AG04450 (cell line): Measurements from ENCODE around the gene THRB. TPM values are rescaled to one million over a fixed set of nuclear protein-coding genes. Genes with fewer than 3 reads are reported as not detected.

ENCODE experiments used
- CTCF ChIA-PET: fragments of 300-600, 350-600 bp; formaldehyde crosslinking; extraction: SDS; loops from one replicate; lab custom pipeline; 2022; ENCODE audit warnings: antibody characterized with exemption, inconsistent platforms; lab: Charles Lee
- POLR2A ChIA-PET: fragments of 350-600 bp; formaldehyde crosslinking; extraction: SDS; loops from one replicate; lab custom pipeline; 2021; ENCODE audit warnings: antibody characterized with exemption, inconsistent platforms; lab: Yijun Ruan, JAX
- DNase-seq: peaks from one replicate; pipeline ENCODE4 v3.0.0-alpha.2; 2011; ENCODE audit warnings: low read depth, low spot score
- H3K27ac ChIP-seq: one replicate; pipeline ENCODE4 v1.5.1; 2012; ENCODE audit warnings: low read depth, low read length, control low read depth
- H3K27me3 ChIP-seq: one replicate; pipeline ENCODE4 v1.6.0; 2012; ENCODE audit warnings: low read length; ENCODE audit not compliant: control insufficient read depth, insufficient read depth
- H3K4me3 ChIP-seq: 2 replicates; pipeline ENCODE4 v1.5.1; 2011; ENCODE audit warnings: mild to moderate bottlenecking, low read depth, low read length, control low read depth
- H3K9me3 ChIP-seq: 2 replicates; pipeline ENCODE4 v1.5.1; 2012; ENCODE audit warnings: low read length; ENCODE audit not compliant: control insufficient read depth, insufficient read depth
- polyA plus RNA-seq: library from polyadenylated mRNA; depleted of rRNA; stranded (reverse); fragments of >200 nt; gene quantifications from 2 replicates; pipeline ENCODE4 v1.2.3, GENCODE V29; 2011
- TF ChIP-seq, protein P1 (sequence below): IDR thresholded peaks from 2 replicates; pipeline ENCODE4 v1.5.1; 2011; ENCODE audit warnings: low read depth, low read length, control low read depth, inconsistent platforms

Gene THRB
- polyA plus RNA-seq, 1 experiment, result 0.02 TPM

DNA sequence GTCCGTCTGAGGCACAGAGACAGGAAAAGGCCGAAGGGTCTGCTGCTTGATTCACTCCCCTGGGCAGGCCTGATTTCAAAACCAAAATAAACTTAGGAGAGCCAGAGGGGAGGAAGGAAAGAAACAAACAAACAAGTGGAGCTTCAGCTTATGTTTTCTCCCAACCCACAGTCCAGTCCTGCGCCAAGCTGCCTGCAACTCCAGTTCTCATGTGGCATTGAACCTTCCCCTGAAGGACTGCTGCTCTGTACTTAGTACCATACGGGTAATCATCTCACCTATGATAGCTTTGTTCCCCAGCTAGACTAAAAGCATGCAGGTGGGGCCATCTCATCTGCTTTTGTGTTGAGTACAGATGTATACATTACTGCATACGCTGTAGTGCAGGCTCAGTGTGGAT is 236.4 kb downstream of the THRB start:
- TF ChIP-seq, protein P1, sequence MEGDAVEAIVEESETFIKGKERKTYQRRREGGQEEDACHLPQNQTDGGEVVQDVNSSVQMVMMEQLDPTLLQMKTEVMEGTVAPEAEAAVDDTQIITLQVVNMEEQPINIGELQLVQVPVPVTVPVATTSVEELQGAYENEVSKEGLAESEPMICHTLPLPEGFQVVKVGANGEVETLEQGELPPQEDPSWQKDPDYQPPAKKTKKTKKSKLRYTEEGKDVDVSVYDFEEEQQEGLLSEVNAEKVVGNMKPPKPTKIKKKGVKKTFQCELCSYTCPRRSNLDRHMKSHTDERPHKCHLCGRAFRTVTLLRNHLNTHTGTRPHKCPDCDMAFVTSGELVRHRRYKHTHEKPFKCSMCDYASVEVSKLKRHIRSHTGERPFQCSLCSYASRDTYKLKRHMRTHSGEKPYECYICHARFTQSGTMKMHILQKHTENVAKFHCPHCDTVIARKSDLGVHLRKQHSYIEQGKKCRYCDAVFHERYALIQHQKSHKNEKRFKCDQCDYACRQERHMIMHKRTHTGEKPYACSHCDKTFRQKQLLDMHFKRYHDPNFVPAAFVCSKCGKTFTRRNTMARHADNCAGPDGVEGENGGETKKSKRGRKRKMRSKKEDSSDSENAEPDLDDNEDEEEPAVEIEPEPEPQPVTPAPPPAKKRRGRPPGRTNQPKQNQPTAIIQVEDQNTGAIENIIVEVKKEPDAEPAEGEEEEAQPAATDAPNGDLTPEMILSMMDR, result no peak
- DNase-seq, result no peak
- ChIA-PET CTCF (interaction anchor here (1.9 to 2.5 kb wide), 2 partner anchors 259 to 422 kb away, joined by 5 to 6 read pairs; no protein-coding TSS in a partner anchor), POLR2A (no interaction called here)
- H3K9me3 ChIP-seq, result no peaks in the 10 kb centered on the region
- no peak overlapping the region for H3K27ac ChIP-seq
- H3K27me3 ChIP-seq, result peaks cover 13% of the 10 kb centered on the region
- no peak overlapping the region for H3K4me3 ChIP-seq

DNA sequence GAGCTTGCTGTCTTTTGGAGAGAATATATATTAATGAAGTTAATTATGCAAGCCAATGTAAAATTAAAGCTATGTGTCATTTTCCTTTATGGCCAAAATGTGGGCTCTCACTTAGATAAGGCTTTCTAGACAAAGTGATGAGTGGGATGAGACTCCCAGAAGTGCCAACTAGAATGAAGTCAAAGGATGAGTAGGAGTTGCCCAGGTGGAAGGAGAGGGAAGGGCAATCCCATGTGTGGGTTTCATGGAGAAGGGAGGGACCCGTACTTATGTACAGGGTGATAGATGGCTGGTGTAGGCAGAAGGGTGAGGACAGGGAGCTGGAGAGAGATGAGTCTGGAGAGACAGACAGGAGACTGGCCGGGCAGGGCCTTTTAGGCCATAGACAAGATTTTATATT is 239.2 kb downstream of the THRB start:
- Histone ChIP-seq H3K9me3 (no peaks in the 10 kb centered on the region), H3K4me3 (no peak overlapping the region), H3K27ac (no peak overlapping the region), H3K27me3 (peaks cover 10% of the 10 kb centered on the region)
- DNase-seq, result no peak
- TF ChIP-seq, protein P1, result no peak
- ChIA-PET CTCF (interaction anchor here (0.9 to 2.4 kb wide), 3 partner anchors 8 to 429 kb away, joined by 3 to 12 read pairs (median 3); no protein-coding TSS in a partner anchor), POLR2A (no interaction called here)

DNA sequence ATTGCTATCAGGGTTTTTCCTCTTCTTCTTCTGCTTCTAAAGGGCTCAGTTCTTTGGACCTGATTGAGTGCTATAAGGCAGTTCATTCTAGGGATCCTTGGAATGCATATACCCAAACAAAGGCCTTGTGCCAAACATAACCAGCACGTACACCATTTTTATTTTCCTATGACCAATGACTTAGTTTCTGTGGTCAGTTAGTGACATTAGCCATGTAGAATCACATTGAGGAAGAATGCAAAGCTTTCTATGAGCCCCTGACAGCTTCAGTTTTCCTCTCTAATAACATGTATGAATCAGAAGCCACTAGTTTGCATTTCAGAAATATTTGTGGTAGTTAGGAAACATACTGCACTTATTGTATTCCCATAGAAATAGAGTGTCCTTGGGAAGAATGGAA is 240.0 kb downstream of the THRB start:
- no peak overlapping the region for H3K27ac ChIP-seq
- CTCF ChIA-PET, result interaction anchor here (2.4 kb wide), 1 partner anchor 9 kb away, joined by 12 read pairs; no protein-coding TSS in a partner anchor
- POLR2A ChIA-PET, result interaction anchor here (1.0 kb wide), 1 partner anchor 338 kb away, joined by 3 read pairs; the partner anchor contains the start of genes NKIRAS1 and RPL15
- peak; percentile 54 for DNase-seq
- TF ChIP-seq, protein P1, result no peak
- no peak overlapping the region for H3K4me3 ChIP-seq
- peaks cover 10% of the 10 kb centered on the region for H3K27me3 ChIP-seq
- no peaks in the 10 kb centered on the region for H3K9me3 ChIP-seq

DNA sequence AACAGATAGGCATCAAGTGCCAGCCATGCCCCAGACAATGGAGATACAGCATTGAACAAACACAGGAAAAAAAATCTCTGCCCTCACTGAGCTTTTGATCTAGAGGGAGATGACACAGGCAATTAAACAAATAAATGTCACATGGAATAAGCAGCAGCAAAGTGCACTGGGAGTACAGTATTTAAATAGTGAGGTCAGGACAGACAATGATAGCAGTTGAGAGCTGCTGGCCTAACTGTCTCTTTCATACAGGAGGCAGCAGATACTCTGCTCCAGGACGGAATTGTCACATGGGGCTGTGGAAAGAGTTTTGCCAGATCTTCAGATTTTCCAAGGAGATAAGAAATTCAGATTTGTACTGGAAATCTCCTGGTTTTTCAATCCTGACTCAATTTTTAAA is 241.3 kb downstream of the THRB start:
- peaks cover 15% of the 10 kb centered on the region for H3K27me3 ChIP-seq
- POLR2A ChIA-PET, result no interaction called here
- DNase-seq, result no peak
- TF ChIP-seq, protein P1, result no peak
- no peaks in the 10 kb centered on the region for H3K9me3 ChIP-seq
- CTCF ChIA-PET, result interaction anchor here (1.0 to 2.4 kb wide), 2 partner anchors 10 to 16 kb away, joined by 3 to 12 read pairs; no protein-coding TSS in a partner anchor
- no peak overlapping the region for H3K27ac ChIP-seq
- no peak overlapping the region for H3K4me3 ChIP-seq

DNA sequence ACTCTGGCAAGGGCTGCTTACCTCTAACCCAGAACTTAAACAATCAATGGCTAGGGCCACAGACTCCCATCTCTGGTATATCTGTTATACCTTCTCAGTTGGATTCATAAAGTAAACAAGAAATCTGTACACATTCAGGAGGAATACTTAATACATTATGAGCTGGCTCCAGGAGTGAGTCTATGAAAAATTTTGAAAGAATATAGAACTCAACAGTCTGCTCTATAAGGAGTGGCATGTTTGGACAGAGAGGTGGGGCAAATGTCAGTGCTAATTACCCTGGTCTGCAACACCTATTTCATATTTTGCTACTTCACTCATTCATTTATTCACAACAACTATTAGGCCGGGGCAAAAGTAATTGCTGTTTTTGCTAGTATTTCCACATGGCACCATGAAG is 245.1 kb downstream of the THRB start:
- Histone ChIP-seq H3K9me3 (no peaks in the 10 kb centered on the region), H3K4me3 (no peak overlapping the region), H3K27me3 (peaks cover 16% of the 10 kb centered on the region), H3K27ac (no peak overlapping the region)
- no peak for DNase-seq
- ChIA-PET POLR2A (no interaction called here), CTCF (no interaction called here)
- TF ChIP-seq, protein P1, result no peak
